Measurements from ENCODE around the gene ZBTB39.

DNA sequence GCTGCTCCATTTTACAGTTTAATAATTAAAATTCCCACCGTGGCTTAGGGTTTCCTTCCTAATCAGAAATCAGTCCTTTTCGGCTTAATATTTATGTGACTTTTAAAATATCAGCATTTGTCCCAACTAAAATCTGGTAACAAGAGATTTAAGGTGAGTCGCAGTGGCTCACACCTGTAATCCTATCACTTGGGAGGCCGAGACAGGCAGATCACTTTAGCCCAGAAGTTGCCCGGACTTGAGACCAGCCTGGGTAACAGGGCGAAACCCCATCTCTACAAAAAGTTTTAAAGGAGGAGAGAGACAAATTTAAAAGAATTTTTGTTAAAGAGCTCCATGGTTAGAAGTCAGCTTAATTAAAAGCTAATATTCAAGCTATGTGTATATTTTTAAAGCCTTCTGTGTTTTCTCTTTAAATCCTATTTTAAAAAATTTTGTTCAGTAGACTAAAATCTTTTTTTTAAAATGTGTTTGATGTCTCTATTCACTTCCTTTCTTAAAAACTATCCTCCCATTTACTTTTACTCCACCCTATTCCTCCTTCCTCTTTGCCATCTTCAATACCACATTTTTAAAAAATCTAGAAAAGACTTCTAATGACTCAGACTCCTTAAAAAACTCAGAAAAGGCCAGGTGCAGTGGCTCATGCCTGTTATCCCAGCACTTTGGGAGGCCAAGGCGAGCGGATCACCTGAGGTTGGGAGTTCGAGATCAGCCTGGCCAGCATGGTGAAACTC, 13.8 kb upstream of the ZBTB39 start:
- TF ChIP-seq, protein P1, sequence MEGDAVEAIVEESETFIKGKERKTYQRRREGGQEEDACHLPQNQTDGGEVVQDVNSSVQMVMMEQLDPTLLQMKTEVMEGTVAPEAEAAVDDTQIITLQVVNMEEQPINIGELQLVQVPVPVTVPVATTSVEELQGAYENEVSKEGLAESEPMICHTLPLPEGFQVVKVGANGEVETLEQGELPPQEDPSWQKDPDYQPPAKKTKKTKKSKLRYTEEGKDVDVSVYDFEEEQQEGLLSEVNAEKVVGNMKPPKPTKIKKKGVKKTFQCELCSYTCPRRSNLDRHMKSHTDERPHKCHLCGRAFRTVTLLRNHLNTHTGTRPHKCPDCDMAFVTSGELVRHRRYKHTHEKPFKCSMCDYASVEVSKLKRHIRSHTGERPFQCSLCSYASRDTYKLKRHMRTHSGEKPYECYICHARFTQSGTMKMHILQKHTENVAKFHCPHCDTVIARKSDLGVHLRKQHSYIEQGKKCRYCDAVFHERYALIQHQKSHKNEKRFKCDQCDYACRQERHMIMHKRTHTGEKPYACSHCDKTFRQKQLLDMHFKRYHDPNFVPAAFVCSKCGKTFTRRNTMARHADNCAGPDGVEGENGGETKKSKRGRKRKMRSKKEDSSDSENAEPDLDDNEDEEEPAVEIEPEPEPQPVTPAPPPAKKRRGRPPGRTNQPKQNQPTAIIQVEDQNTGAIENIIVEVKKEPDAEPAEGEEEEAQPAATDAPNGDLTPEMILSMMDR (IDR thresholded peaks at IDR 0.05; ENCODE audit: low read depth, low read length): no peak
- TF ChIP-seq, protein P2, sequence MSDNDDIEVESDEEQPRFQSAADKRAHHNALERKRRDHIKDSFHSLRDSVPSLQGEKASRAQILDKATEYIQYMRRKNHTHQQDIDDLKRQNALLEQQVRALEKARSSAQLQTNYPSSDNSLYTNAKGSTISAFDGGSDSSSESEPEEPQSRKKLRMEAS (IDR thresholded peaks at IDR 0.05; ENCODE audit: low read depth, low read length): no peak

Data from NB4 (cell line).